DLD1 (cell line): ENCODE measurements around the gene KSR2.
"Not testable (repeated sequence)": the region's sequence is repeated elsewhere in the genome, so short reads cannot be mapped to it uniquely, and the experiment has no call there.

Experiments
- in situ Hi-C: cut with HindIII; loops from 2 replicates; pipeline ENCODE4 v1.10.0; 2017; ENCODE audit warnings: low sequenced_read_pairs

The KSR2 gene

GRCh38 chr12:117860787-117861290 is 108.0 kb downstream of the KSR2 start:
- in situ Hi-C loops, result not testable (repeated sequence)

- in situ Hi-C loops, result no loop called here
Measured at GRCh38 chr12:117860111-117860510, 108.7 kb downstream of the KSR2 start.

- in situ Hi-C loops, result loop anchor here (10.0 kb wide), 2 partner anchors 137 to 623 kb away; no protein-coding TSS in a partner anchor
Measured at GRCh38 chr12:117857632-117858612, 110.9 kb downstream of the KSR2 start.

GRCh38 chr12:117857139-117857538 is 111.7 kb downstream of the KSR2 start:
- in situ Hi-C loops, result loop anchor here (10.0 kb wide), 2 partner anchors 138 to 622 kb away; no protein-coding TSS in a partner anchor

- in situ Hi-C loops, result loop anchor here (10.0 kb wide), 2 partner anchors 140 to 620 kb away; no protein-coding TSS in a partner anchor
Measured at GRCh38 chr12:117855165-117855564, 113.6 kb downstream of the KSR2 start.

DNA sequence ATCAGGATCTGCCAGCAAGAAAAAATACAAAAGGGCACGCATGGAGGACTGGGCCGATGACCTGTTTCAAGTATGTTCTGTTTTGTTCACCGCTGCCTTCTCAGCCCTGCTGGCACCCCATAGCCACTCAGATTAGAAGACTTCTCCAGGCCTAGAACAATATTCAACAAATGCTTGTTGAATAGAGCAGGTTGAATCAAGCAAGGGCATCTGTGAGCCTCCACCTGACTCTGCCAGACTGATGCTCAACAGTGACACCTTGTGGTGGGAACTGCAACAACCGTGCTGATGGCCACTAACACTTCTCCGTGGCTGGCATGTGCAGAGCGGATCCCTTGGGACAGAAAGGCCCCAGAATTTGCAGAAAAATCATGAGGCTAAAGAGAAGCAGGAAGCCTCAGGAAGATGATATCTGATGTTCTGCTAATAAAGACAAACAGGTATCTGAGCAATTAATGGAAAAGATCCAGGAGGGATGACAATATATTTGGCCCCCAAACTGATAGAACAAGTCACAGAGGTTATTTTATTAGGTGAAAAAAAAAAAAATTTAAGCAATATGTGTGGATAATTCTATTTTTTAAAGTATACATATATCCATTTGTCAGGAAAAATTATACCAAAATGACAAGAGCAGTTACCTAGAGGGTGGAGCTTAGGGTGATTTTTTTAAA is 114.3 kb downstream of the KSR2 start:
- in situ Hi-C loops, result loop anchor here (10.0 kb wide), 2 partner anchors 140 to 620 kb away; no protein-coding TSS in a partner anchor

- in situ Hi-C loops, result loop anchor here (10.0 kb wide), 2 partner anchors 141 to 619 kb away; no protein-coding TSS in a partner anchor
Measured at GRCh38 chr12:117853600-117853999, 115.2 kb downstream of the KSR2 start.

DNA sequence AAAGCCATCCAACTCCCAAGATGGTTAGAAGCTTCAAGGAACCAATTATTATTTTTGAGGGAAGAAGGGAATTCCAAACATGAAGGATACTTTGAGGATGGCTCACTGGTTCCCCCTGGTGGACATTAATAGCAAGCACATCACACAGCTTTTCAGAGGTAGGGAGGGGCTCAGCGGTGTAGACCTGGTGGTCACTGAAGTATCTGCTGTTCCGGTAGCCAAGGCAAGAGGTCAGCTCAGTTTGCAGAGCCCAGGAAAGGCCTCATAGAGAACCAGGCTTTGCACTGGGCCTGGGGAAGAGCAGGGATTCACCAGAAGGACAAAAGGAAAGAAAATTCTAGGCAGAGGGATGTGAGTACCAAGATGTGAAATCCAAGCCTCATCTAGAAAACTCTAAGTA is 118.7 kb downstream of the KSR2 start:
- in situ Hi-C loops, result loop anchor here (10.0 kb wide), 2 partner anchors 145 to 615 kb away; no protein-coding TSS in a partner anchor

DNA sequence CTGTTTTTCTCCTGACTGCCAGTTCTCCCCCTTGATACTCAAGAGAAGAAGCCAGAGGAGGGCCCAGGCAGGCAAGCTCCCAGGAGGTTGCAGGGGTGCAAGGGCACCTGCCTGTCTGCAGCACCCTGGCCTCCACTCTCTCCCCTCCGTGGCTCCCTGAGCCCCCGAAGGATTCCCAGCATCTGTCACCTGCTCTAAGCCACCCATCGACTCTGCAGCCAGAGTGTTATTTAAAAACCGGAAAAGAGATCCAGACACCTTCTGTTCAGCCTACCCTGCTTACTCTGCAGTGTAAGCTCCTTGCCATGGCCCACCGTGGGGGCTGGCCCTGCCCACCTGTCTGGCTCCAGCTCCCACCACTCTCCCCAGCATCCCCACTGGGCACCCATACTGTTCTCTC is 121.4 kb downstream of the KSR2 start:
- in situ Hi-C loops, result no loop called here

DNA sequence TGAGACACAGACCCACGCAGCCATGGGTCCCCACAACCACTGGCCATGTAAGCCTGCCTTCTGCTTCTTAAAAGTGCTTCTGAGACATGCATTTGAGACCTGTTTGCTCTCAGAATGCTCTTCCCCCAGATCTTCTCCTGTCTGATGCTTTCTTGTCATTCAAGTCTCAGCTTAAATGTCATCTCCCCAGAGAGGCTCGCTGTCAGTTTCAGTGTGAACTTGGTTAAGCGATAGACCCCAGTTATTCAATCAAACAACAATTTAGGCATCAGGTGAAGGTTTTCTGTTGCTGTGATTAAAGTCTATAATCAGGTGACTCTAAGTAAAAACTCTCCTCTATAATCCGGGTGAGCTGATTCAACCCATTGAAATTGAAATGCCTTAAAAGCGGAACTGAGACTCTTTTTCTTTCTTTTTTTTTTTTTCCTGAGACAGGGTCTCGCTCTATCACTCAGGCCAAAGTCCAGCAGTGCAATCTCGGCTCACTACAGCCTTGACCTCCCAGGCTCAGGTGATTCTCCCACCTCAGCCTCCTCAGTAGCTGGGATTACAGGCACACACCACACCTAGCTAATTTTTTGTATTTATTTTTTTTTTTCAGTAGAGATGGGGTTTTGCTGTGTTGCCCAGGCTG is 123.4 kb downstream of the KSR2 start:
- in situ Hi-C loops, result no loop called here

- in situ Hi-C loops, result no loop called here
Measured at GRCh38 chr12:117844114-117844830, 124.5 kb downstream of the KSR2 start.

DNA sequence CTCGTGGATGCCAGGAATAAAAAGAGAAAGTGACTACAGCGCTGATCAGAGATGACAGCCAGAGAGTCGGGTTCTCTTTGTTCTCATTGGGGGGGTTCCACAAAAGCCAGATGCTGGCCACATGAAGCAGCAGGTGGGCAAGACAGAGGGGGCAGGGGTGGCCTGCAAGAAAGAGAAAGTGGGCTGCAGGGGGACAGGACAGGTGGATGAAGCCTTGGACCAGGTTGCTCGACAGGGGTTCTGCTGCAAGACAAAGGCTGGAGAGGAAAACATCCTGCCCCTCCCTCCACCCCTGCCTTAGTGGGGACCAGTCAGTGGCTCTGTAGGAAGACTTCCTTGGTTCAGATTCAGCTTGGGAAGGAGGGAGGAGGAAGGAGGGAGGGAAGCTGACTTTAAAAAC is 126.2 kb downstream of the KSR2 start:
- in situ Hi-C loops, result no loop called here

DNA sequence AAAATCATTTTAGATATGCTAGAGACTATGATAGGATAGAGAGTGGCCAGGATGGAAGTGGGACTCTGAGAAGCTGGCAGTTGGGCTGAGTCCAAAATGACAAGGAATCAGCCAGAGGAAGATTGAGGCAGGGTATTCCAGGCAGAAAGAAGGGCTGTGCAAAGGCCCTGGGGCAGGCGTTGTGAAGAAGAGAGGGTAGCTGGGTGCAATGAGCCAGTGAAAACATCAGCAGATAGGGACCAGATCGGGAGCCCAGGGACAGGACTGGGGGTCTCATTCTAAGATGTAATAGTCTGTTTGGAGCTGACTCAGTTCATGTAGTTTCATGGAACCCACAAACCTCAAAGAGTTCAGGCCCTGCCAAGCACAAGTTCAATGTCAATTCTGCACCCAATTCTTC is 126.6 kb downstream of the KSR2 start:
- in situ Hi-C loops, result no loop called here

DNA sequence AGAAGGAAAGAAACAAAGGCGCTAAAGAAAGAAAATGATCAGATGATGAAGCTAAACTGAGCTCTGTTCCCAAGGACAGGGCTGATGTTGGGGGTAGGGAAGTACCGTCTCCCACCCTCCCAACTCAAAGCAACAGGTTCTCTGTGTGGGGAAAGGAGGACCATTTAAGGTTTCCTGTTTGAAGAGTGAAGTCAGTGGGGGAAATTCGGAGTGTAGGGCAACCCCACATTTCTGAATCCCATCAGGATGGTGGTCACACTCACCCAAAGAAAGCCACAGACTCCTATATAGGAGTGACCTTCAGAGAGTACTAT is 131.1 kb downstream of the KSR2 start:
- in situ Hi-C loops, result loop anchor here (10.0 kb wide), 1 partner anchor 483 kb away; no protein-coding TSS in a partner anchor

DNA sequence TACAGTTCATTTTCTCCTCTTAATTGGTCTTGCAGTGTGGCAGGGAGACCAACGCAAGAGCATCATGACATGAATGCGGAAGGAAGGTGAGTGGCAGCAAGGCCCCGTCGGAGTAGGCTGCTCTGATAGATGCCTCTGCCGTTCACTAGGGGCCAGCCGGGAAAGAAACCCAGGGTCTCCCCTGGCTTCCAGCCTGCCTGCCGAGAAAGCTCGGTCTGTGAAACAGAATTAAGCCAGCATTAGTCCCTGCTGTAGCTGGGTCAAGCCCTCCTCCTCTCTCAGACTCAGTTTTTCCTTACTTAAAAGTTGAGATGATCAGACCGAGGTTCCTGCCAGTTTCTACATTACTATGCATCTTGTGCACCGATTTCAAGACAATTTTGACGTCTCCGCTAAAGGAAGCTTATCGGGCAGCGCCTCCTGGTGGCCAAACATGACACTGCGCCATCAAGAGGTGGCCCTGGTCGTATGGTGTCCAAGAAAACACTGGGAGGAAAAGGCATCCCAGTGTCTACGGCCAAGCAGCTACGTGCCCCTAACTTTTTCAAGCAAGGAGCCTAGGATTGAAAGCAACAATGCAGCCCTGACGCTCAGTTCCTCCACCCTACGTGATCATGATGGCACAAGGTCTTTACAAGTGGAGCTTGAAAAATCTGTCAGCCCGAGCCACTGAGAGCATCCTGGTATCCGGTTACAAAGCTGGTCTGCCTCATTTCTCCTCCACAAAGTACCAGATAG is 131.6 kb downstream of the KSR2 start:
- in situ Hi-C loops, result loop anchor here (10.0 kb wide), 1 partner anchor 482 kb away; no protein-coding TSS in a partner anchor

DNA sequence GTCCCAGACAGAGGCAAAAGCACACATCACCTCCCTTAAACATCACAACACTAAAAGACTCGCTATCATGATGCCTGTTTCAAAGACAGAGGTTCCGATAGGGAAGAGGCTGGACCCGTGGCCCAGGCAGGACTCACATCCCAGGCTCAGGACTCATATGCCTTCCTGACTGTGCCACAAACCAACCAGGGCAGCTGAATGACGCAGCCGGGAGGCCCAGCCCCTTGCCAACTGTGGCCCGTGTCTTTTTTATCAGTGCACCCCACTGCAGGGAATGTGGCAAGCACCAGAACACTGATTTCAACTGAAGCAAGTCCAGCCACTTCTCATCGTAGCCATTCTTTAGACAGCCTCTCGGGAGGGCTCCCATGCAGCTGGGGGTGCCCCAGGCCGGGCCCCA is 132.3 kb downstream of the KSR2 start:
- in situ Hi-C loops, result loop anchor here (10.0 kb wide), 1 partner anchor 482 kb away; no protein-coding TSS in a partner anchor

GRCh38 chr12:117835156-117835555 is 133.6 kb downstream of the KSR2 start:
- in situ Hi-C loops, result loop anchor here (10.0 kb wide), 1 partner anchor 480 kb away; no protein-coding TSS in a partner anchor

- in situ Hi-C loops, result loop anchor here (10.0 kb wide), 1 partner anchor 478 kb away; no protein-coding TSS in a partner anchor
Measured at GRCh38 chr12:117832459-117833457, 136.0 kb downstream of the KSR2 start.
